ENCODE data around the gene PLPP6.

DNA sequence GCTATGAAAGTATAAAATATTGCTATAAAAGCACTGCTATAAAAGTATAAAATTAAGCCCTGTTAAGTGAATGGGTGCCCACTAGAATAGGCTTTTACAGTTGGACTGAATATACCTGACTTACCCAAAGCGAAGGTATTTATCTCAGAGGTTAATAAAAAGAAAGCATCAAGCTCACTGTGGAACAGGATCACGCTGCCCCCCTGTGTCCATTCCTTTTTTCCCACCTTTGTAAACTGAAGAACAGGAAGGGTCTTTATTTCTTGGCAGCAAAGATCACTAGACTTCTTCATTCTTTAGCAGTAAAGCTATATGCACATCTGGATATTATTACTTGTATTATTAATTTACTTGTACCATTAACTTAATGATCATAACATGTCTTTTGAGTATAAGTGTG lies 22.1 kb upstream of the PLPP6 start:
- TF ChIP-seq, protein P1, sequence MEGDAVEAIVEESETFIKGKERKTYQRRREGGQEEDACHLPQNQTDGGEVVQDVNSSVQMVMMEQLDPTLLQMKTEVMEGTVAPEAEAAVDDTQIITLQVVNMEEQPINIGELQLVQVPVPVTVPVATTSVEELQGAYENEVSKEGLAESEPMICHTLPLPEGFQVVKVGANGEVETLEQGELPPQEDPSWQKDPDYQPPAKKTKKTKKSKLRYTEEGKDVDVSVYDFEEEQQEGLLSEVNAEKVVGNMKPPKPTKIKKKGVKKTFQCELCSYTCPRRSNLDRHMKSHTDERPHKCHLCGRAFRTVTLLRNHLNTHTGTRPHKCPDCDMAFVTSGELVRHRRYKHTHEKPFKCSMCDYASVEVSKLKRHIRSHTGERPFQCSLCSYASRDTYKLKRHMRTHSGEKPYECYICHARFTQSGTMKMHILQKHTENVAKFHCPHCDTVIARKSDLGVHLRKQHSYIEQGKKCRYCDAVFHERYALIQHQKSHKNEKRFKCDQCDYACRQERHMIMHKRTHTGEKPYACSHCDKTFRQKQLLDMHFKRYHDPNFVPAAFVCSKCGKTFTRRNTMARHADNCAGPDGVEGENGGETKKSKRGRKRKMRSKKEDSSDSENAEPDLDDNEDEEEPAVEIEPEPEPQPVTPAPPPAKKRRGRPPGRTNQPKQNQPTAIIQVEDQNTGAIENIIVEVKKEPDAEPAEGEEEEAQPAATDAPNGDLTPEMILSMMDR (IDR thresholded peaks at IDR 0.05; ENCODE audit: low read depth, low read length) = peak; percentile 61
- TF ChIP-seq EZH2phosphoT487 (IDR thresholded peaks at IDR 0.05; ENCODE audit: low read depth) = no peak

Data from OCI-LY3 (cell line).